ENCODE results near the gene LOXL1.

Gene LOXL1

DNA sequence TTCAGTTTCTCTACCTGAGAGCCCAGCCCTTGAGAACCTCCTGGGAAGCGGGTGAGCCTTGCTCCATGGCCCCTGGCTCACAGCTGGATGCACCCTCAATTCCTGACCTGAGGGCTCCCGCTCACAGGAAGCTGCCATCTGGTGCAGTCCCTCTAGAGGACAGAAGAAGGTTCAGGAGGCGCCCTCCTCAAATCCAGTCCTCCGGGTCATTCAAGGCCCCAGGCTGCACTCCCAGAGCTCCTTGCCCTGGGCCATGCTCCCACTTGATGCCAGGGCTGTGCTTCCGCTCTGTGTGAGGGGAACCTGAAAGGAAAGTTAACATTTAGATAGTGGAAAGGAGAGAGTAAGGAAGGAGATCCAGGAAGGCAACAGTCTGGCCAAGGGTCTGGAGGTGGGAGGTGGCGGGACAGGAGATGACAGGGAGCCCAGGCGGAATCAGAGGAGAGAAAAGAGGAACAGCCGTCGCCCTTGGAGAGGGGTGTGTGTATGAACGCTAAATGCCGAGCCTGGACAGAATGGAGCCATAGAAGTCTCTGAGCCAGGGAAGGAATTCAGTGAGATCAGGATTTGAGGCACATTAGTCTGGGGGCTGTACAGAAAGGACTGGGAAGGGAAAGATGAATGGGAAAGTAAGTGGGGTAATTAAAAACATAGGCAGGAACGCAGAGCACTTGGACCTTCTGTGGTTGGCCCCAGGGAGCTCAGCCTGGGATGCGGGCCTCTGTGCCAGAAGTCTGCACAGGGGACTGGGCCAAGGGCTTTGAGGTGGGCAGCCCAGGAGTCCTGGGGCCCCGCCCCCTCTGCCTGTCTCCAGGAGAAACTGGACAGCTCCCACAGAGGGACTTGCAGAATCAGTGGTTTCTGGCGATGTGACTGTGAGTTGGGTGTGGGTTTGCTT, 26.8 kb upstream of the LOXL1 start:
- no peak for DNase-seq (ENCODE audit: low read depth in 2 of 2)

DNA sequence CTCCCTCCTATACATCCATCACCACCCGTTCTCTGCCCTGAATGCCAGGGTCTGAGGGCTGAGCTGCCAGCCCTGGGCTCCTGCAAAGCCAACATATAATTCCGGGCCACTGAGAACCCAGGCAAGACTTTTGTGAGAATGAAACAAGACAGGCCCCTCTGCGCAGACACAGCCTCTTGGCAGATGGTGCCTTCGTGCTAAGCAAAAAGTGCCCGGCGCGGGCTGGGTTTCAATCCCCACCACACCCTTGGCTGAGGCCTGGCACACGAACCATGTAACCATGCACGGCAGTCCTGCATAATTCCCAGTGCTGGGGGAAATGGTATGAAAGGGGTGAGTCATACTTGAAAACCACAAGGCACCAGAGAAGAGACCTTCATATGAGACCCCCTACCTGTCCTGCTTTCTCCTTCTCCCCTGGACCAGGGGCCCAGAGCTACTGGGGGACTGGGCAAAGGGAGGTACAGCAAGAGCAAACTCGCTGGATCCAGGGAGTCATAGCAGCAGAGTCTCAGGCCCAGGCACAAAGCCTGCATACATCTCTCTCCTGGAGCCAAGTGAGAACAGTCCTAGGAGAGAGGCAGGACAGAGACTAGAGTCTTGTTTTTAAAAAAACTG, 26.1 kb upstream of the LOXL1 start:
- DNase-seq (ENCODE audit: low read depth in 2 of 2): no peak

DNA sequence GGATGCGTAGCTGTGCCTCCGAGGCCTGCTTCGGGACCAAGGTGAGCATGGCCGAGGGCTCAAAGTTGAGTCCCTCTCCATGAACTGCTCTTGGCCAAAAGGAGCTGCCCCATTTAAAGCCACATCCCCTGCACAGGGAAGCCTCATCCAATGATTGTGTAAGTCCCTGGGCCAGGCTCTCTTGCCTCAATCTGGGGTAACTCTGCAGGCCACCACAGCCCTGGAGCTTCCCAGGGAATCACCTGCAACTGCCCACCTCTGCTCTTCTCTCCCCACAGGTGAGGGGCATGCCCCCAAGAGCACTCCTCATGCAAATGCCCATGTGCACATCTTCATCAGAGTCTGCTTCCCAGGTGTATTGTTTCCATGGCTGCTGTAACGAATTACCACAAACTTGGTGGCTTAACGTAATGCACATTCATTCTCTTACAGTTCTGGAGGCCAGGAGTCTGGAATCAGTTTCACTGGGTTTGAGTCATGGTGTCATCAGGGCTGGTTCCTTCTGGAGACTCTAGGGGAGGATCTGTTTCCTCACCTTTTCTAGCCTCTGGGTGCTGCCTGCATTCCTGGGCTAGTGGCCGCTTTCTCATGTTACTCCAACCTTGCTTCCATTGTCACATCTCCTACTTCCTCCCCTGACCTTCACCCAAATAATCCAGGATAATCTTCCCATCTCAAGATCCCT, 25.0 kb upstream of the LOXL1 start:
- DNase-seq (ENCODE audit: low read depth in 2 of 2): no peak

DNA sequence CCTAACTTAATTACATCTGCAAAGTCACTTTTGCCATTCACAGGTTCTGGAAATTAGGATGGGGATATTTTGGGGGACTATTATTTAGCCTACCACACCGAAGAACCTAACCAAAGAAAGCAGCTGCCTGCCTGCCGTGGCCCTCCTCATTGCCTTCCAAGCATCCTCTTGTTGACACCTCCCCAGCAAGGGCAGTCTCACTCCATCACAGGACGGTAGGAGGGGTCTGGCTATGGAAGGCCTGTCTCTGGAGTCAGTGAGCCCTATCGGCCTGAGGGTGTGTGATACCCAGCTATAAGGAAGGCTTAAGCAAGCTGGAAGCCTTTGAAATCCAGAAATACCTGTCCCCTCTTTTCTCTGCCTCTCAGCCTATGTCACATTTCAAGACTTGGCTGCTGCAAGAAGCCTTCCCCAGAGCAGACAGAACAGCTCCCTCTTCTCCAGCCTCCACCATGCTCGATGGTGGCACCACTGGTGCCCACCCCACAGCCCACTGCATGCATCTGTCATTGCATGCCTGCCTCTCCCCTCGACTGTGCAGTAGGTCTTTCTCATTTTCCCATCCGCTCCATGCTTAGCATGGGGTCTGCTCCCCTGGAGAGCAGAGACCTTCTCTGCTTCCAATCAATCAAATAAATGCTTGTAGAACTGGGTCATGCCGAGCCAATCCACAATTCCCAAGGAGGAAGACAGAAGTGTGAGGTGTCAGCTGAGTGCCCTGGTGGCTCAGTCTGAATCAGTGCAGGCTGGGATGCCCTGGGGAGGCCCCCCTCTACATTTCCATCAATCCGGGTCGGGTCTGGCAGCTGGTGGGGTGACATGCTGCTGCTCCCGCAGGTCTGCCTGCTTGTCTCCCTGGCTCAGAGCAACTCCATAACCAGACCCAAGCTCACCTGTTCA, 23.9 kb upstream of the LOXL1 start:
- no peak for DNase-seq (ENCODE audit: low read depth in 2 of 2)

DNA sequence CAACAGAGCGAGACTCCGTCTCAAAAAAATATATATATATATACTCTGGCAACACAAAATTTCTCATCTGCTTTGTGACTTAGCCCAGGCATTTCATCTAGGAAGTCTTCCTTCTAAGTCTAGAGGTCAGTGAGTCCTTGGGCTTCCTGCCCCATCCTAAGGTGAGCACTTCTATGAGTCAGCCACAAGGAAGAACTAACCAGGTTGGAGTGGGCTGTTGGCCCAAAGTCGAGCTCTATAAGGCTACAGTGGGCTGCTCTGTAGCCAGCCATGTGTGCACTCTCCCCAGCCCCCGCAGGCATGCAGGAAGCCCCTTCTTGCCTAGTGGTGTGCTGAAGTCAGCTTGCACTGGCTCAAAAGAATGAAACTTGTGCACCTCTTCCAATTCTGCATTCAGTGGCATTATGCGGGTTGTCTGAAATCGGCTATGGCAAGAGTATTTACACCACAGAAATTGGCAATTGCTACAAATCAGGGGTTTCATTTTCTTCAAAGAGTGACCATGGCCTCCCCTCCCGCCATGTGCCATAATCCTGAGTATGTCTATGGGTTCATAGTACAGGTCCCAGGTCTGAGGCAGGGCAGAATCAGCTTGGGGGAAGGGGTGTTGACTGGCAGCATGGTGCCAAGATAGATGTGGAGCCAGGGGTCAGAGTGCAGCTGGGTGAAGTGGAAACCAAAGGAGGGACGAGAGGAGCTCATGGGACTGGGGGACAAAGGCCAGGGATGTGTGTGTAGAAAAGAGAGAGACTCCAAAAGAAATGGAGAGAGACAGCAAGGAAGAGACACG, 22.0 kb upstream of the LOXL1 start:
- no peak for DNase-seq (ENCODE audit: low read depth in 2 of 2)

DNA sequence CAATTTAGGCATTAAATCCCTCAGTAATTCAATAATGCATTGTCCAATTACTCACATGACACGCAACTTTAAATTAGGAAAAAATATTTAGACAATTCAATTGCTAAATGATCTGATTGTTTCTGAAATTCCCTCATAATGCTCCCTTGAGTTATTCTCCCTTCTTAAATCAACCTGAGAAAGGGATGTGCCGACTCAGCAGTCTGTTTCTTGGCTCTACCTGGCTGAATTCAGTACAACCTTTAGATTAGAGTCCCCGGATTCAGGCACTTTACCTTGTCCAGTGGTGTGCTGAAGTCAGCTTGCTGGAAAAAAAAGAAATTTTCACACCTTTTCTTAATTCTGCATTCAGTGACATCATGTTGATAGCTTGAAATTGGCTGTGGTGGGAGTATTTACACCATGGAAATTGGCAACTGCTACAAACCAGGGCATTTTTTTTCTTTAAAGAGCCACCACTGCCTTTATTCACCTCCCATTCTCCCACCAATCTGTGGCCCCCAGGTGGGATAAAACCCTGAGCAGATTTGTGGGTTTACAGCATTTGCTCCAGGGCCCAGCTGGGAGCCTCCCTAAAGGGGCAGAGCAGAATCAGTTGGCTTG, 20.9 kb upstream of the LOXL1 start:
- no peak for DNase-seq (ENCODE audit: low read depth in 2 of 2)

DNA sequence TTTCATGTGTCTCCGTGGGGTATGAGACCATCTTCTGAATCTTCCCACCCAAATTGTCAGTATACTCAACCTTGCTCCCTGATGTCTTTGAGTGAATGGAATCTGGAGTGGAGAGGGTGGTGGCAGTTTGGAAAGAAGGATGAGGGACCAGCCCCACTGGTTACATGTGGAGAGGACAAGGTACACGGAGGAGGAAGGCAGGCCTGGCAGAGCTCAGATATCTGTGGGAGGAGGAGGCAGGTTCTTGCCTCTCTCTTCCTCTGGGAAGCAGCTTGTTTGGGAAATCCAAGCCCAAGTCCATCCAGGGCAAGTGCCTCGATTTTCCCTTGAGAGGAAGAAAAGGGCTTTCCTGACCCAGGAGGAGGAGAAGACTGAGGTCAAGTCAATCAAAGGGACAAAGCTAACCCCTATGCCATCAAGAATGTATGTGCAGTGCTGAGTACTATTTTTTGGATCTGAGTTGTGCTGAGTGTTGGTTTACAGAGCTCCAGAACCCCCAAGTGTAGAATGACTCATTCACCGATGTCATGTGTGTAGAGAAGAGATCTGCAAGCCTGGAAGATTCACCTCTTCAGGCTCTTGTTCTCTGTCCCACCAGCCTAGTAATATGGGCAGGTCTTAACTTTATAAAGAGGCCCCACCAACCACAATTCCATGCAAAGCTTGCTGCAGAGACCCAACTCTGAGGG, 19.8 kb upstream of the LOXL1 start:
- DNase-seq (ENCODE audit: low read depth in 2 of 2): no peak

DNA sequence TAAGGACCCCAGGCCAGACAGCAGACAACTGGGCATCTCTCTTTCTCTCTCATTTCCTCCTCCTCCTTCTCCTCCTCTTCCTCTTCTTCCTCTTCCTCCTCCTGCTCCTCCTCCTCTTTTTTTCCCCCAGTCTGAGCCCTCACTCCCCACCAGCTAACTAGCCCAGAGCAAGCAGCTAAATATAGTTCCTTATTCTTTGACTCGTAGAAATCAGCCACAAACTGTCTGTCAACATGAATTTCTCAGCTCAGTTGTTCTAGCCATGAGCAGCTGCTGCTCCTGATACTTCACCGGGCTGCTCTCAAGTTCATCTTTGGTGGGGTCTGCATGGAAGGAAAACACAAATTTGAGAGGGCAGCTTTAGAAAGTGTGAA, 19.2 kb upstream of the LOXL1 start:
- no peak for DNase-seq (ENCODE audit: low read depth in 2 of 2)

DNA sequence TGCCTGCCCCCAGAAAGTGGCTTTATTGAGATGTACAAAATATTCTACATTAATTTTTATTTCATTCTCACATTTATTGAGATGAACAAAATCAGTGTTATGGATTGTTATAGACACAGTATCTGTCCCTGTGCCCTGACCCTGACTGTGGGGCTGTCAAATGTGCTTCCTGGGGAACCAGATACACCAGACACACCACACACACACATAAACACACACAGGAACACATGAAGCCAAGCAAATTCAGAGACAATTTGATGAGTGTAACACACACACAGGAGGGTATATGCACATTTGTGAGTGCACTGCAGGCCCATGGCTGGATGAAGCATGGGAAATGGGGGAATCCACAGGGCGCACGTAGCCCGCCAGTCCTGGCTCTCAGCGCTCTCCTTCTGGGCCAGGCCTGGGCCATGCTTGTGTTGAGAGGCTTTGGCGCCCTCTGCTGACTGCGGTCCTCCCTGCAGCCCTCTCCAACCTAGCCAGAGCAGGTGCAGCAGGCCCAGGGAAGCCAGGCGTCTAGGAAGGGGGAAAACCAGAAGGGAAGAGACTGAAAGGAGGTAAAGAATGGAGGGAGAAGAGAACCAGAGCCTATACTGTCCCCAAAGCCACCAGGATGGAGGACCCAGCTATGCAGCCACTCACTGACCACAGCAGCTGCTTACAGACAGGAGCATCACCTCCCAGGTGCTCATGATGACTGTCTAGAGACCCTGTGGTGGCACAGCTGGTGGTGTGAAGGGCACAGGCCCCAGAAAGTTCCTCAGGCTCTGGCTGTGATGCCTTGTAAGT, 18.0 kb upstream of the LOXL1 start:
- peak; percentile 27 to 36 for DNase-seq (ENCODE audit: low read depth in 2 of 2)

DNA sequence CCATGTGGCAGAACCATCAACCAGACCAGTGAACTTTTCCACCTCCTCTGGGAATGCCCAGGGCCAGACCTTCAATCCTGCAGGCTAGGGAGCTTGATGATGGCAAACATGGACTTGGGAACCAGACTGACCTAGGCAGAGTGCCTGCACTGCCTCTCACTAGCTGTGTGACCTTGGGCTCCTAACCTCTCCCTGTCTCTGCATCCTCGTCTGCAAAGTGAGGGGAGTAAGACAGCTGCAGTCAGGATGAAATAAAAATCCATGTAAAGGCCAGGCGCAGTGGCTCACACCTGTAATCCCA, 17.5 kb upstream of the LOXL1 start:
- DNase-seq (ENCODE audit: low read depth in 2 of 2): no peak

DNA sequence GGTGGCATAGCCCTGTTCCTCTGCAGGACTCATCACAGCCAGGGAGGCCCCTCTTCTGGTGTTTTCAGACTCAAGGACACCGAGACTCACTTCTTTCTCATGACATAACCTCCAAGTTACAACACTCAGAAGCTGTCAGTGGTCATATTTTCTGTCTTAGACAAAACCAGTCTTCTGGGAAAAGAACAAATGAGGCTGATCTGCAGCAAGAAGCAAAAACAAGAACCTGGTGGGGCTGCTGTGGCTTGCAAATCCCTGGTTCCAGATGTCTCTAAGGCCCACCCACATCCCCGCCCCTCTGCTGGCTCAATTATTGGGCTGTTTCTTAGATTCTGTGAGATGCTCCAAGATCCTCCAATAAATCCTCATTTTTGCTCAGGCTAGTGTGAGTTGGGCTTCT, 16.6 kb upstream of the LOXL1 start:
- DNase-seq (ENCODE audit: low read depth in 2 of 2): no peak

DNA sequence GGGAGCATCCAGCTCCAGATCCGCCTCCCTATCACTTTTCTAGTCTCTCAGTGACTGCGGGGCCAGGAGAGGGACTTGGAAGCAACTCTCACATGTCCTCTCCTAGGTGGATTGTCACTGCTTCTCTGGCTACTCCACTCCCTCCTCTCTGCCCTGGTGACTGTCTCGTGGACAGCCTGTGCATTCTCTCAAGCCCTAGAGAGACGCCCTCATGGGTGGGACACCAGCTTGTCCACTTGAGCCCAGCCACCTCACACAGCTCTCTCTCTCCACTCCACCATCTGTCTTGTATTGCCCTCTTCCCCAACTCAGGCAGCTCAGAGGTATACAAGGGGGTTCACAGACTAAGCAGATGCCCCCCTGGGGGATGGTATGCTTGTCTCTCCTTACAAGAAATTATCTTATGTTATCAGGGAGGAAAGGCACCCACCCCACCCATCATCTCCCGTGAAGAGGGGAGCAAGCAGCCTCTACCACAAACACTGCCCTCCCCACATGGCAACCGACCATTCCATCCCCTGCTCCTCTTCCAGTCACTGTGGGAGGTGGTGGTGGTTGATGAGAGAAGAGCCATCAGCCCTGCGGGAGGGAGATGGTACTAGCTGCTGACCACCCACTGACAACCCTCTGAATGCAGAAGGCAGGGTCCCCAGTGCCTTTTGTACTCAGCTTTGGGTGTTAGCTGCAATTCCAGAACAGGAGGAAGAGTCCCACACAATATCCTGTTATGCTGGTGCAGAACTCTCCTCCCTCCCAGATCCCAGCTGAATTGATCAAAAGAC, 15.5 kb upstream of the LOXL1 start:
- DNase-seq (ENCODE audit: low read depth in 2 of 2): no peak

DNA sequence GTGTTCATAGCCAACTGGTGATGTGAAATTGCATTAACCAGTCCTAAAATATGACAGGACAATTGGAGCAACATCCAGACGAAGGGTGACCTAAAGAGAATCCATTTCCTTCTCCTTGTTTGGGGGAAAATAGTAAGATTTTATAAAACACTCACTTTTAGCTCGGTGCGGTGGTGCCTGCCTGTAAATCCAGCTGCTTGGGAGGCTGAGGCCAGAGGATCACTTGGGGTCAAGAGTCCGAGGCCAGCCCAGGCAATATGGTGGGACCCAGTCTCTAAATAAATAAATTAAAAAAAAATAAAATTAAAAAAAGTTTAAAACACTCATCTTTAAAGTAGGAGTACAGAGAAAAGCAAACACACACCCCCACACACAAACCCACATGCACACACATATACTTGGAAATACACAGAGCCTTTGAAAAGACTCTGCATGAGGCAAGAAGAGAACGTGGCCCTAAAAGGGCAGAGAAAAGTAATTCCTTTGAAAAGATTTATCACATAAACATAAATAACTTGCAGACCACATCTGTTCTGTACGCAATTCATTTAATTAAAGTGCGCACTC, 14.1 kb upstream of the LOXL1 start:
- DNase-seq (ENCODE audit: low read depth in 2 of 2): no peak

DNA sequence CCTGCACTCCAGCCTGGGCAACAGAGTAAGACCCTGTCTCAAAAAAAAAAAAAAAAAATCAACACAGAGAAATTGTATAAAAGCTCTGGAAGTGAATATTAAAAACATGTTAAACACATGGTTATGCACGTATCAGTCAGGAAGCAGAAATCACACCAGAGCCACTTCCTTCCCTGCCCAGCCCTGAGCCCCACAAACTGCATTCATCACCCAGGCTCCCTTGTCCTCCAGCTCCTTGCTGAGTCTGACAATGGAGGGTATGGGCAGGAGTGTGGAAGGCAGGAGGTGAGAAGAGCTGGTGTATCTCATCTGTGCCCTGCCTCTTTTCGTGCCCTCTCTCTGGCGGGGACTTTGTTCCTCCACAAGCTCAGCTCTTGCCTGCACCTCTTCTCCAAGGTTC, 12.1 kb upstream of the LOXL1 start:
- DNase-seq (ENCODE audit: low read depth in 2 of 2): no peak

DNA sequence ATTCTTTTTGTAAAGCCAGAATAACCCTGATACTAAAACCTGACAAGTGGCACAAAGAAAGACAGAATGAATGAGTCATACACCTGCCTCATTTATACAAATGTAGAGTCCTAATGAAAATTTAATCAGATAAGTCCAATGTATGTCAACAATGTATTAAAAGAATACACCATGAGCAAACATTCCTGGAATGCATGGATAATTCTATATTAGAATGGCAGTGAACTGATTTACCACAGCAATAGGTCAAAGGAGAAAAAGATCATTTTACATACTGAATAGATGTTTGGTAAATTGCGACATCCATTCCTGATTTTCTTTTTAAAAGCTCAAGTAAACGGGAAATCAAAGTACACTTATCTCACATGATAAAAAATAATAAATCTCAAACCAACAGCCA, 11.2 kb upstream of the LOXL1 start:
- no peak for DNase-seq (ENCODE audit: low read depth in 2 of 2)

DNA sequence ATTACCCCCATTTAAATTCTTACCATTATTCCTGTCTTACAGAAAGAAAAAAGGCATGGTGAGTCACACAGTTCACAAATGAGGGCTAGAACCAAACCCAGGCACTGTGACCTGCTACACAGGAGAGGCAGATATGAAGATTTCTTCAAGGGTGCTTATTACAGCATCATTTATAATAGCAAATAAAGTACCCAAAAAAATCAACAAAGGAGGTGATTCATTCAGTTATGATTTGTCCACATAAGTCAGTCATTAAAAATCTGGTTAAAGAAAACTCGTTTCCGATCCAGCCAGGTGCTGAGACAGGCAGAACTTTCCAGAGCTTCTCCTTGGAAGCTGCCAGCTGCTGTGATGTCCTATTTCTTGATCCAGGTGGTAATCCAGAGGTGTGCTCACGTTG, 7.5 kb upstream of the LOXL1 start:
- DNase-seq (ENCODE audit: low read depth in 2 of 2): no peak

DNA sequence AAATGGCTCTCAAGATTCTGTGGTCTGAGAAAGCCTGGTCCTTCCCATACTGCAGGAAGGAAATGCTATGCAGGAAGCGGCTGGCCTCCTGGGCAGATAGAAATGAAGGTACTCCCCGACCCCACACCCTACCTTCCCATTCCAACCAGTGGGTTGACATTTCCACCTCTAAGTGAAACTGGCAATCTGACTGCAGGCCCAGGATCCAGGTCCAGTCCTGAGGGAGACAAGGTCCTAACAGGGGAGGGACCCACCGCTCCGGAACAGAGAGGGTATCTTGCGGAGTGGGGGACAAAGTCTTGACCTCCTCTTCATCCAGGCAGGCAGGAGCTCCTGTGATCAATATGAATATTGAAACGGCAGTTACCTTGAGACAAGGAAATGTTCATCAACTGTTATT, 6.6 kb upstream of the LOXL1 start:
- DNase-seq (ENCODE audit: low read depth in 2 of 2): no peak

DNA sequence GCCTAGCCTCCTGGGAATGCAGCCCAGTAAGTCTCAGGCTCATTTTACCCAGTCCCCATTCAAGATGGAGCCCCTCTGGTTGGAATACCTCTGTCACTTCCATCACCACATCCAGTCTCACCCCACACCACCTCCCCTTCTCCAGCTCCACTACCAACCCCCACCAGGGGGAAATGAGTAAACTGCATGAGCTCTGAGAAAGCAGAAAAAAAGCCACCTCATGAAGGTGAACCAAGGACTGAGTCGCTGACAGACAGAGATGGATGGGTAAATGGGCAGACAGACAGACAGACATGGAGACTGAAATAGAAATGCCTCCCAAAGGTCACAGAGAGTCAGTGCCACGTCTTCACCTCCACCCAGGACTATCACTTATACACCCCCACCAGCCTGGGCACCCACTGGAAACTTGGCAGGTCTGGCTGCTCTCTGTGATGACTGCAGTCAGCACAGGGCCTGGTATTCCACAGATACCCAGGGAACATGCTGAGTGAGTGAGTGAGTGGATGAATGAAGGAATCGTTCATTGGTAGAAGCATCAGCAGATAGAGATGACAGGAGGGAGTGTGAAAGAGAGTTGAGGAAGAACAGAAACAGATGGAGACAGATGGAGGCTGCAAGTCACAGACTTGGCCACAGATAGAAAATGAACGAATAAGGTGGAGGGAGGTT, 4.9 kb upstream of the LOXL1 start:
- DNase-seq (ENCODE audit: low read depth in 2 of 2): no peak
